Stimulated activated CD4-positive, alpha-beta T cell treated with anti-CD3 and anti-CD28 coated beads, Interleukin-4, amount 100 ng/mL, for 4 hours (primary cell): ENCODE measurements around the gene CADM4.

ENCODE experiments used
- DNase-seq, 2 experiments: peaks; one replicate each; pipeline ENCODE4 v3.0.0-alpha.2; 2020

CADM4 gene

DNA sequence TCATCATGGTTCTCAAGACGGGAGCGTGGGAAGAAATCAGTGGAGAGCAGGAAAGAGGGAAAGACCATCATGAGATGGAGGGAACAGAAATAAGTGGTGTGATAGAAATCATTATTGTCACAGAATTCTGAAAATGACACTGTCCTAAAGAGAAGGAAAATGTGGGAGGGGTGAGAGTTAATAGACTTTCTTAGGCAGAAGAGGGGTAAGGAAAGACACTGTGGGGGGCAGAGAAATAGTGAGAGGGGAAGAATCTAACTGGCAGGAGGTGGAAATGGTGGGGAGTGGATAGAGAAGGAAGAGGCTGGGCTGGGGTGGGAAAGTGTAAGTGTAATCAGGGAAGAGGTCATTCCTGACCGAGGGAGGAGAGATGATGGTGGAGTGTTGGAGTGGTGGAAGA lies 60.9 kb downstream of the CADM4 start:
- DNase-seq = no peak

- DNase-seq = no peak
Measured at GRCh38 chr19:43575955-43576878, 63.4 kb downstream of the CADM4 start.

- peak; percentile 93 for DNase-seq
Measured at GRCh38 chr19:43575156-43575950, 64.3 kb downstream of the CADM4 start, which contains the start of the genes PINLYP and XRCC1. Gene PINLYP (plus strand): TSS chr19:43575801. CDS start chr19:43577192, 1,391 bp downstream. Gene XRCC1 (minus strand): TSS chr19:43575527. CDS start chr19:43575458, 69 bp downstream.

GRCh38 chr19:43574424-43575155 lies 65.1 kb downstream of the CADM4 start:
- no peak for DNase-seq
